ENCODE measurements around the gene PPP2R1B.

The PPP2R1B gene

DNA sequence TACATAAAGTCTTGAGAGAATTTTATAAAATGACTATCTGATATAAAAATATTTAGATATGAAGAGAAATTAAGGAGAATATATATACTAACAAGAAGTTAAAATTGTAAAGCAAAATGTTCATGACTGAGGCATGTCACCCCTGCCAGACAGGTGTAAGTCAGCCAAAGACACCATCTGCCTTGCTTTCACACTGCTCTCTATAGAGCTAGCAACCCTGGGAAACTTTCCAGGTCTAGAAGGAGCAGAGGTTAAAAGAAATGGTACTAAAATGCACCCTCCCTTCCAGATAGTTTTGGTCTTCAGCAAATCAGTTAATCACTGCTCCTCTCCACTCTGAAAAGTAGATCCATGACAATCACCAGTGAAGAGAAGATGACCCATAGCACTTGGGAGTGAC lies 16.5 kb downstream of the PPP2R1B start:
- DNase-seq (ENCODE audit: low read depth in 4 of 4, low spot score in 1 of 4): no peak

DNA sequence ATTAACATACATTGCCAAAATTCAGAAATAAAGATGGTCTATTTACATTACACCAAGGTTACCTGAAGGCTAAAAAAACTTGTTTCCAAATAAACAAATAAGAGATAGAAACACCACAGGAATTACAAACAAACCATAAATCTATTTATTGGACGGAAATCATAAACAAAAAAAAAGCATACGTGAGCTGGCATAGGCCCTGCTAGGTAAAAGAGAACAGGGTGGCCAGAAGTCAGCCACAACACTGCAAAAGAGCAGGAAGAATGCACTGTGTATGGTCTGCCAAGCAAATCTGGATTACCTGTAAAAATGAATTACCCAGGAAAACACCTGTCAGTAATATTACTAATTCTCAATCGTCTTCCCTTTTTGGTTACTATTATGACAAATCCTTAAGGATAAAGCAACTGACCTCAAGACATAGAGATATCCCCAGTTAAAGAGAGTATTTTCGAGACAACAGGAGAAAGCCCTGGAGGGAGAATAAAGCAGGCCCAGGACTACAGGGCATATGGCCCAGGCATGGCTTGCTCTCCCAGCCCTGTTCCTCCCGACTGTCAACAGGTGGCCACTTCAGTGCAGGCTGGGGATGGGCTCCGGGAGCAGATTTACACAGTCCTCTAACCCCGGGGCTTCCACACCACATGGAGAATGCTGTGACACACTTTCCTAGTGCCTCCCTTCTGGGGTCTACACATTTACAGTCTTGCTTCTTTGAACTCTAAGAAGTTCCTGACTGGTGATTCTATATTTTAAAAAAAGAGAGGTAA lies 18.0 kb downstream of the PPP2R1B start:
- DNase-seq (ENCODE audit: low read depth in 4 of 4, low spot score in 1 of 4): no peak

DNA sequence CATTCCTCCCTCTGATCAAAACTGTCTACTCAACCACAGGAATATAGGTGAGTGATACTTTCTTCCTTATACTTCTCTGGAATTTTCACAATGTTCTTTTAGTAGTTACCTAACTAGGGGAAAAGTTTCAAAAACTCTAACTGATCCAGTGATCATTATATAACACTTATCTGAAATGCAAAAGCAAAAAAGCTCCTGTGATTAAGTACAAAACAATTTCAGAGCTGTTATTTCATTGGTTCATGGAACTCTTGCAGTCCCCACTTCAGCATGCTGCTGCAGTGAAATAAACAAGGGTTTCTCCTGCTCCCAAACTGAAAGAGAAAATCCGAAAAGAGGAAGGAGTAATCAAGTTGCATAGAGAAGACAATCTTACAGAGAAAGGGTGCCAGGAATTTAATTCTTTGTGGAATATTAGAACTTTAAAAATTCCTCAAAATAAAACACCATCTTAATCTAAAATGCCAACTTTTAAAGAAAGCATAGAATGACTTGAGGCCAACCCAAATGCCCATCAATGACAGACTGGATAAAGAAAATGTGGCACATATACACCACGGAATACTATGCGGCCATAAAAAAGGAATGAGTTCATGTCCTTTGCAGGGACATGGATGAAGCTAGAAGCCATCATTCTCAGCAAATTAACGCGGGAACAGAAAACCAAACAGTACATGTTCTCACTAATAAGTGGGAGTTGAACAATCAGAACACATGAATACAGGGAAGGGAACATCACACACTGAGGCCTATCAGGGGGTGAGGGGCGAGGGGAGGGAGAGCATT lies 20.3 kb downstream of the PPP2R1B start:
- no peak for DNase-seq (ENCODE audit: low read depth in 4 of 4, low spot score in 1 of 4)

DNA sequence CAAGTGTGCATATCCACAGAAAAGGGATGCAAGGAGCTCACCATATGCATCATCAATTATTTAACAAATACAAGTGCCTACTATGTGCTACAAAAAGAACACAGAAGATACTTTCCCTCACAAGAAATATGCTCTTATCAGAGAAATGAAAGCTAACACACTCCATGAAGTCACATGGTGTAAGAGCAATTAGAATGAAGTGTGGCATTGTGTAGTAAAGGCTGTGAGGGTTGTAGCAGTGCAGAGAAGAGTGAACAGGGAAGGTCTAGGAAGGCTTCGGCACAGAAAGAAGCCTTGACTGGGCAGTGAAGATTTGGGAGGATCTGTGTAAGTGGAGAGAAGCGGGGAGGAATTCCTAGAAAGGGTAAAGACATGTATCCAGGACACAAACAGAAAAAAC lies 22.5 kb downstream of the PPP2R1B start:
- DNase-seq (ENCODE audit: low read depth in 4 of 4, low spot score in 1 of 4): no peak

DNA sequence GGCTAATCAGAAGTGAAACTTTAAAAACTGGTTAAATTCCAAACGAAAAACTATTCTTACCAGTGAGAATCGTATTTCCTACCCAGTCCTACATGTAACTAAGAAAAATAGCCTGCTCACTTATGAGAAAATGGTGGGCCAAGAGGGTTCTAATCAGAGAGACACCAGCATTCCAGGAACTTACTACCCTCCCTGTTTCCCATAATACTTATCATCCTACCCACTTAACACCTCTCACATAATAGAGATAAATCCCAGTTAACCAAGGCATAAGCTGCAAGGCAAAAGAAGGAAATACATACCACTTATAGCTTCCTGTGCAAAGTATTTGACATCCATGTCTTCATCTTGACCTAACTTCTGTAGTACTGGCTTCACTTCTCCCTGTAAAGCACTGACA lies 24.4 kb downstream of the PPP2R1B start:
- DNase-seq (ENCODE audit: low read depth in 4 of 4, low spot score in 1 of 4): no peak

DNA sequence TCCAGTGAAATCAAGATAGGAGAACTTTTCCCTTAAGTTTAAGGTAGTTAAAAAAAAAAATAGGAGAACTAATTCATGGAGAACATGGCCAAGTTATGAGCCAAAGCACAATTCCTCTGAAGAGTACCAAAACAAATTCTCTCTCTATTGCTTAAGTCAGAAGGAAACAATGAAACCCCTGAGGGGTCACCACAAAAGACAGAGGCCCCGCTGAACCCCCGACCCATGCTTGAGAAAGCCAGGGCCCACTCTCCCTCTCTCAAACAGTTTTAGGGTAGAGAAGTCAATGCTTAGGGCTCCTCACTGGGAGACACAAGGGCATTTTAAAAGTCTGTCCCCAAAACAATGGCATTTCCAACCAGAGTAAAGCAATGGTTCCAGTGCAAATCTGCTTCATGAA lies 26.9 kb downstream of the PPP2R1B start:
- no peak for DNase-seq (ENCODE audit: low read depth in 4 of 4, low spot score in 1 of 4)

DNA sequence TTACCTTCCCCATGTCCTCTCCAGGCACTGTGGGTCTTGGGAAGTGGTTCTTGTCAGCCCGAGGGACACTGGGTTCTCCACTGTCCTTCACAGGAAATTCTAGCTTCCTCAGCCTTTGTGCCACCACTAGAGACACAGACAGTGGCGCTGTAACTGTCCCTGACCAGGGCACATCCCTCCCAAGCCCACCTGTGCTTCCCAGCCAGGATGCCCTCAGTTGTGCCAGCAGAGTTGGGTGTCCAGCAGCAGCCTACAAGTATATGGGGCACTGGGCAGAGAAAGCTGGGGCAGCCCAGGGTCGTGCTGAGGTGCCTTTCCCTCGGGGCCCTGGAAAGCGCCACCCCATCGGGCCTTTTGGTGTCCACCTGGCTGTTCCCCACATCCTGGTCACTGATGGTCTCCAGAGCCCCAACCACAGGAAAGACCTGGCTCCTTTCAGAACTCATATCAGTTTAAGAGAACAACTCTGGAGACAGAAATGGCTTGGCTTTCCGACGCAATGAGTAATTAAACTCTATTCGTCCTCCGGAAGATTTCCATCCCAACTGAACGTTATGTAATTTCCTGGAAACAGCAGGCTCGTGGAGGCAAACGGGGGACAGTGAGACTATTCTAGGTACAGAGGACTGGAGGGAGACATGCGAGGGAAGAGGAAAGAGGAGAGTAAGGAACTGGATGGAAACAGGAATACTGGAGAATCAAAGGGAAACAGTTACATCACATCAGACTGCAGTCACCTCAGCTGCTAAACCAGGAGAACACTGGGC lies 28.6 kb downstream of the PPP2R1B start:
- no peak for DNase-seq (ENCODE audit: low read depth in 4 of 4, low spot score in 1 of 4)

DNA sequence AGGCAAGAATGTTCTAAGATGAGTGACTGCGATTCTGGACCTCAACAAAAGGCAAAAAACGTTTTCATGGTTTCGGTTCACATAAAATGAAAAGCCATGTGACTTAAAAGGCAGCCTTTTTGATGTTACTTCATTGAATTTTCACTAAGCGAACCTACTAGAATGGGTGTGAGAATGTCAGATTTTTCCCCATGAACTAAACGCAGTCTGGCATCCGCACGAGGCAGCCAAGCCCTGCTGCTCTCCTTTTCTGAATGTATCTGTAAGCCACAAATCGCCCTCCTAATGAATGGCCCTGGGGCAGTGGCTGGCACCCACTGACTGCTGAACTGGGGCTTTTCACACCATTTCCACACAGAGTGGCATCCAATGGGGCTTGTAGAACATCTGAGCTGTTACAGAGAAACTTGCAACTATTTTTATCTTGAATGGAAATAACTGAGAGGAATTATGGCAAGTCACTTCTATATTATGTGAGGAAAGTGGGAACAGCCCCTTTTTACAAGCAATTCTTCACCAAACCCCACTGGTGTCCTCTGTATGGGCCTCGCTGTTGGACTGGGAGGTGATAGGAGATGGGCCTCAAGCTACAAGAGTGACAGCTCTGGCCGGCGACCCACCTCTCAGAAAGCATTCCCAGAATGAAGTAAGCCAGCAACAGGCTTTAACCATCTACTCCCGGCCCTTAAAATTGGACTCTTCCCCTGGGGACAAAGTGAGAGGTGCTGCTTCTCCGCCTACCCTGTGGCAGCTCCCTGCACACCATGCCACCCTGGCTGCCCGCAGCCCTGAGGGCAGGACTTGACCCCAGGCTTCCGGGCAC lies 29.4 kb downstream of the PPP2R1B start:
- no peak for DNase-seq (ENCODE audit: low read depth in 4 of 4, low spot score in 1 of 4)

DNA sequence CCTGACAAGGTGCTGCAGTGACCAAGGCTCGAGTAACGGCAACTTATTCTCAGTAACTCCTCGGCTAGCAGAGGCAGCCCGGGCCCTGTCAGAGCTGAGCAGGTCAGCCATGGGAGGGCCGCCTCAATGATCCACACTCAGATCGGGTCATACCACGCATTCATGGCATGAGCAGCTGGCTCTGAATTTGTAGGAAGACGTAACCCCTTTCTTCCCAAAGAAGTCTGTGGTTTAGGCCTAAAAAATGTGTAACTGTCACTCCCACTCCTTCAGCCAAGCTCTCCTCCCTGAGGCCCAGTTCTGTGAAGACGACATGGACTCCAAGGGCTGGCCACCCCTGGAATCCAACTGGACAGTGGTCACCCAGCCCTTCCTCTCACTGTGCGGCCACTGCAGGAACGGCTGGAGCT lies 30.0 kb downstream of the PPP2R1B start:
- no peak for DNase-seq (ENCODE audit: low read depth in 4 of 4, low spot score in 1 of 4)

DNA sequence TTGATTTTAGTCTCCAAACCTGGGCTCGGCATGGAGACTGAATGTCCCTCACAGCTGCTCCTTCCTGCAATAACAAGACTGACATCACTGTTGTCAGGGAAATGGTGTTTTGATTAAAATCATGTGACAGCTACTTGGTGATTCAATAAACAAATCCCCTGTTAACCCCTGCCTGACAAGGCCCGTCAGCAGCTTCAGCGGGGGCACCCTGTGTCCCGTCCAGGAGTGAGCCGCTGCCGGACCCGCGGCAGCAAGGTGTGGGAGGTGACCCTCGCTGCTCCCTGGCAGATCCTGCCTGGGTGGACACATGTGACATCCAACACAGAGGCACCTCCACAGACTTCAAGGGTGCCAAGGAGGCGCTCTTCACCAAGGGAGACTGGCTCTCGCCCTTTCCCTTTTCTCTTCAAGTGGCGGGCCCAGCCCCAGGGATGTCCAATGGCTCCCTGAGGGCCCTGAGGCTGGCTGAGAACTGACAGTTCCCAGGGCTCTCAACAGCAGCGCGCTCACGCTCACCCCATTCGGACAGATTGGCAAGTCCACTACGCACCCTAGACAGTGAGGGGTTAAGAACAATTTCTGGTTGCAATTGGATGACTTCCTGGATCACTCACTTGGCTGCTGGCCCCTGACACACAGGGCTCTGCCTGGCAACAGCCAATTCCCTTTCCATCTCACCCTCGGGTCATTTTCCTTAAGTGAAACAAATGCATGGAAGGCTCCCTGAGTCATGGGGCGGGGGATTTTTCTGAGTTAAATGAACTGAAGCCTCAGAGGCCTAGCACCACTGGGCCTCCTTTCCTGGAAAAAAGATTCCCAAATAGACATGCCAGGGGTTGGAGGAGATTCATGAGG lies 30.7 kb downstream of the PPP2R1B start:
- no peak for DNase-seq (ENCODE audit: low read depth in 4 of 4, low spot score in 1 of 4)

DNA sequence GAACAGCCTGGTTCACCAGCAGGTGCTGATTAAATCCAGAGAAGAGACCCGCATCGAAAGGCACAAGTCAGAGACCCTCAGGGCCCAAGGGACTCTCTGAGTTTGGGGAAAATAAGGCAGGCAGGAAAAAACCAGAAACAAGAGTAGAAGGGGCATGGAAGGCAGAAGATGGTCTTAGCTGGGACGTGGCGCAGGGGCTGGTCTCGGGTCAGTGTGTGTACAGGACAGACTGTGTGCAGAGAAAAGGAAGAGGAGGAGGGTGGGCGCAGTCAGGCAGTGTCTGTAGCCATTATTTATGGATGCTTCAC lies 31.3 kb downstream of the PPP2R1B start:
- DNase-seq (ENCODE audit: low read depth in 4 of 4, low spot score in 1 of 4): no peak

DNA sequence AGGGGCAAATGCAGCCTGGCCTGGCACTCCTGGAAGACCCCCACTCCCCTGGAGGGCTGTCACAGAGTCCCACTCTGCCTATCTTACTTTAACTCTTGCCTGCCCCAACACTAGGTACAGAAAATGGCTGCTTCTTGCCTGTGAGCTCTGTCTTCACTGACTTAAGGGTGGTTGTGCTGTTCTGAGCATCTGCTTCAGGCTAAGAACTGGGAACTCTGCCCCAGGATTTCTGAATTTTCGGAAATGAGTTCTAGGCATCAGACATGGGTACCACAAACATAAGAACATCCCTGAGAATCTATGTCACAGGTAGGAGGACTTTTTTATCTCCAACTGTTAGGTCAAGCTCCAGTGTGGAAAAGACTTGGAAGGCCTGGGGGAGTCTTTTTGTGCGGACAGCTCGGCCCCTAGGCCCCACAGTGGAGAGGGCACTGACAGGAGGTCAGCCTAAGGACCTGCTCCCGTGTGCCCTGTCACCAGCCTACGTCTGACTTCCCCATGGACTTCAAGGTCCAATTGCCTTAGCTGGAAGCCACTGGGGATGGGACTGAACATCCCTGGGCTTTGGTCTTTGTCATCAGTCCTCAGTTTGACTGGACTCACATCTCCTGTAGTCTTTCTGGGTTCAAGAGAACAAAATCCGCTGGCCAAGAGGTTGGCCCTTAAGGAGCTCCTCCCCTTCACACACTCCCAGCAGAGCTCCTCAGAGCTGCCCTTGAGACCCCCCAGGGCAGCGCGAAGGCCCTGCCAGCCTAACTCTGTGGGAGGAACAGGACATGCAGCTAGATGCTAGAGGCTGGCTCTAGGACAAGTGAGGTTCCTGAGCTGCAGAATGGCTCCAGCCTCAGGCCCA lies 31.9 kb downstream of the PPP2R1B start:
- no peak for DNase-seq (ENCODE audit: low read depth in 4 of 4, low spot score in 1 of 4)

DNA sequence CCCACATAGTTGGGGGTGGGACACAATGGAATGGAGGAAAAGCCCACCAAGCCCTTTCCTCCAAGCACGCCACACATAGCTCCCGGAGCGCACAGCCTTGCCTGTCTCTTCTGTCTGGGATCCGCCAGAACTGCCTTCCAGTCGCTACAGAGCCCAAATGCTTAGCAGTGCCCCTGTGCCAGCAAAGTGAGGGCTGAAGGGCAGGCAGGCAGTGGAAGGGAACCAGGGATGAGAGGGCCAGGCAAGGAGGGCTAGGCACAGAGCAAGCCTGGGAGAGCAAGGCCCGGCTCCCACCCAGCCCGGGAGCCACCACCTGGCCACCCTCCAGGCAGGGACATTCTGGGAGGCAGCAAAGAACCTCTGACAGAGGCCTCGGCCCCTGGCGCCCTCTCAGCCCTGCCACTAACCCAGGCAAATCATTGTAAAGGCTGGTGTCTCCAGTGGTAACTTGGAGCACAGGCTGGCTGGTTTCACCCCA lies 32.5 kb downstream of the PPP2R1B start:
- DNase-seq (ENCODE audit: low read depth in 4 of 4, low spot score in 1 of 4): no peak

DNA sequence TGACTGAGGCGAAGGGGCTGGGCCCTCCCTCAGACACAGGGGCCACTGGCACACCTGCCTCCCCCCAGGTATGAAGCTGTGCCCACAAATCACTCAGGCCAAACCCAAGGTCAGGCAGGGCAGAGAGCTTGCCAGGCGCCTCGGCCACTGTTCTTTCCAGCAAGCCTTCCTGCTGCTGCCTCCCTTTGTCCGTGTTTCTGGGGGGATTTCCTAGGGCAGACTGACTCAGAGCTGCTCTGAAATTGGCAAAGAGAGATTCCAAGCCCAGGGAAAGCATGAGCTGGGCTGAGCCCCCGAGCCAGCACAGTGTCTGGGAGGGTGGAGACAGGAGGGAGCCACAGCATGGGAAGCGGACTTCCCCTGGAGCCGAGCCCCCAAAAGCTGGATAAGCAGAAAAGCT lies 33.2 kb downstream of the PPP2R1B start:
- no peak for DNase-seq (ENCODE audit: low read depth in 4 of 4, low spot score in 1 of 4)

DNA sequence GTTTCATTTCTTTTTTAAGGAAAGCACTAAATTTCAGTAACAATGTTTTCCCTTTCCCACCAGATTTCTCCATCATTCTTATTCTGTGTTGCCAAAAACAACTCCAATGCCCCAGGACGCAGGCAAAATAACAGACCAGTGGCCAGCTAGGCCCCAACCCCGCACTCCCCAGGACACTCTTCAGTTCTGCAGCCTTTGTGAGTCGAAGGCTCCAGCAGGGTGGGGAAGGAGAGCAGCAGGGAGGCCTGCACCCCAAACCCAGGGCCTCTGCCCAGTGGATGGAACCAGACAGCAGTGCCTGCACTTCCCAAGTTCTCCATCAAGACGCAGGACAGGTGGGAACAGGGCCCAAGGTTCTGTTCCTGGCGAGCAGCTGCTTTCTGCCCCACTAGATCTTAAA lies 34.4 kb downstream of the PPP2R1B start:
- DNase-seq (ENCODE audit: low read depth in 4 of 4, low spot score in 1 of 4): no peak

DNA sequence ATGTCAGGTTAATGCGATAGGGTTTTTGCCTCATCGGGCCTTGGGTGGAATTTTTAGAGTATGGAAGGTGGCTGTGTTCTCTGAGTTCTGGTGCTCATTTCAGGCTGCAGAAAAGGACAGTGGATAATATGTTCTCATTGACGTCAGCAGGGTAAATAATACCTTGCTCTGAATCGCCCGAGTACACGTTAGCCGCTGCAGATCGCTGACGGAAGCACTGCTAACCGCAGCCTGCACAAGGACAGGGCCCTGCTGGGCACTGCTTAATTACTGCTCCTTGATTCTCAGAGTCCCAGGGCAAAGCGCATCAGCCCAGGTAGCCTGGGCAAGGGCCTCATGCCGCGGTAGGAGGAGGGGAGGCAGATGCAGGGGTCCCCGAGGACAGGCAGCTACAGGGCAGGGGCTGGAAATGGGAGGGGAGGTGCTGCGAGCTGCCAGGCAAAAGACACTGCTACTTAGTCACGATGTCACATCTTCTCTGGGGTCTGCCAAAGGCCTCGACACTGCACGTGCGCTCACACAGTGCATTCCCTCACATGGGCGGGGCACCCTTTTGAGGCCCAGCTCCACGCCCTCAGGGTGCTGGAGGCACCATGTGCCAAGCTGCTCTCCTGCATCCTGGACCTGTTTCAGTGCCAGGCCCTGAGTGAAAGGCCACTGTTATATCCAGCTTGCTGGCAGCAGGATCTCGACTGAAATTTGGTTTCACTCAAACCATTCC lies 35.2 kb downstream of the PPP2R1B start:
- no peak for DNase-seq (ENCODE audit: low read depth in 4 of 4, low spot score in 1 of 4)

DNA sequence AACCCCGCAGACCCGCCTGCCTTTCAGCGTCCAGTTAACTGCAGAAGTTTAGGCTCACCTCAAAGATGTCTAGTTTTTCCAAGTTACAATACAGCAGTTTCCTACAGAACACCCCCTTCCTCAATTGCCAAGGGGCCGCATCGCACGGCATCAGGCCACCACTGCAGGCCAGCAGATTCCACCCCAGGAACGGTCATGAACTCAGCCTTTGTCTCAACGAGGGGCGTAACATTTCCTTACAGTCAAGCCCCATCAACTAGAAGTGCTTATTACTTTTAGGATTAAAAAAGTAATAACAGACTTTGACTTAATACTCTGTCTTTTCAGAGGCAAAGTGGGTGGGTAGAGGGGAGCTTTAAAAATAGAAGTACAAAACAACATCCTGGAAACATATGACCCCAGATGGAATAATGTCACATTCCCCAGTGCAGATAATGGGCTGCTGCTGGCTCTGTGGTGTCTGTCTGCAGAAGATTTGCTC lies 36.3 kb downstream of the PPP2R1B start:
- no peak for DNase-seq (ENCODE audit: low read depth in 4 of 4, low spot score in 1 of 4)

DNA sequence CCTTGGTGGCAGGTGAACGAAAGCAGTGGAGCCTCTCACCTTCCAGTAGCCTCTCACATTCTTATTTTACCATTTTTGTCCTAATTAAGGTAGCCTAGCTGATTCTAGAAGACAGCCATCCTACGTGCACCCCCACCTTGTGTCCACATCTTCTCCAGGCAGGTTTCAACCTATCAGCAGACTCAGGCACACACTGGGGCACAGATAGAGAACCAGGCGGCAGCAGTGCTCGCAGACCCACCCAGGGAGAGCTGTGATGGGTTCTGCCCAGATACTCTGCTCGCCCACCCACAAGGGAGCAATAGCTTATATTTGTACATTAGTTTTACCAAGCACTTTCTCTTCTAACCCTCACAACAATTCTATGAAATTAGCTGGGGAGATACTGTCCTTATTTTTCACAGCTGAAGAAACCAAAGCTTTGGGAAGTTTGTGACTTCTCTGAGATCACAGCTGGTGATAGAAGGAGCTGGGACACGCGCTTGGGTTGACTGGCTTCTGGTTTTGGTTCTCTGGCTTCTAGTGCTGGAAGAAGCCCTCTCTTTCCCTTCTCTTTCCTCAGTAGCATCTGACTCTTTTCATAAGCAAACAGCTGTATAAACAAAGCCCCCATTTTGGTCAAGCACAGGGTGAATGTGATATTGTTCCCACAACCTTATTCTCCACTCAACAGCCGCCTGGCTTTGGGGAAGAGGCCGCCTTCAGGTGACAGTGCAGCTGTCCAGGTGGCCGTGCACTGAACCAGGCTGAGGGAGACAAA lies 36.9 kb downstream of the PPP2R1B start:
- no peak for DNase-seq (ENCODE audit: low read depth in 4 of 4, low spot score in 1 of 4)
